ENCODE results near the gene RAMACL. TPM values are rescaled to one million over a fixed set of nuclear protein-coding genes. Genes with fewer than 3 reads are reported as not detected.

The RAMACL gene
- total and polyA plus RNA-seq, 4 donors, result 0.30 to 17.6 (median 4.3) TPM

- DNase-seq (no peak), ATAC-seq (ENCODE audit: insufficient read depth, low FRiP score) (no peak)
- 85 to 87% methylated on average over 11 of the region's 11 CpGs for WGBS, 2 donors
- peaks cover 0 to 35% (median 8%) of the 10 kb centered on the region in 5 donors for H3K4me1 ChIP-seq (ENCODE audit: control insufficient read depth in 5 of 5, insufficient read depth in 5 of 5, low read length in 5 of 5)
- no peak overlapping the region for H3K4me3 ChIP-seq
- no peaks in the 10 kb centered on the region for H3K27me3 ChIP-seq (ENCODE audit: control insufficient read depth in 3 of 3, insufficient read depth in 3 of 3, low read length in 2 of 3)
- peaks cover 0 to 18% (median 0%) of the 10 kb centered on the region in 4 donors for H3K36me3 ChIP-seq (ENCODE audit: control insufficient read depth in 4 of 4, insufficient read depth in 4 of 4, low read length in 4 of 4)
- TF ChIP-seq CTCF (IDR thresholded peaks at IDR 0.05; ENCODE audit: control extremely low read depth, extremely low read depth), result no peak
- no peak overlapping the region for H3K9ac ChIP-seq (ENCODE audit: insufficient read depth in 1 of 2, low read length in 2 of 2)
- no peaks in the 10 kb centered on the region for H3K9me3 ChIP-seq (ENCODE audit: control insufficient read depth in 4 of 4, insufficient read depth in 3 of 4, low read length in 3 of 4)
- H3K27ac ChIP-seq (ENCODE audit: low read depth in 1 of 2, low read length in 1 of 2), result no peak overlapping the region
Measured at GRCh38 chr6:166612471-166612881, 26.0 kb upstream of the RAMACL start.

- Histone ChIP-seq H3K27me3 (ENCODE audit: control insufficient read depth in 3 of 3, insufficient read depth in 3 of 3, low read length in 2 of 3) (no peaks in the 10 kb centered on the region), H3K36me3 (ENCODE audit: control insufficient read depth in 4 of 4, insufficient read depth in 4 of 4, low read length in 4 of 4) (peaks cover 0 to 14% (median 0%) of the 10 kb centered on the region in 4 donors), H3K27ac (ENCODE audit: low read depth in 1 of 2, low read length in 1 of 2) (no peak overlapping the region), H3K4me1 (ENCODE audit: control insufficient read depth in 5 of 5, insufficient read depth in 5 of 5, low read length in 5 of 5) (peaks cover 0 to 33% (median 8%) of the 10 kb centered on the region in 5 donors), H3K4me3 (no peak overlapping the region), H3K9me3 (ENCODE audit: control insufficient read depth in 4 of 4, insufficient read depth in 3 of 4, low read length in 3 of 4) (no peaks in the 10 kb centered on the region), H3K9ac (ENCODE audit: insufficient read depth in 1 of 2, low read length in 2 of 2) (no peak overlapping the region)
- ATAC-seq (ENCODE audit: insufficient read depth, low FRiP score) (no peak), DNase-seq (no peak)
- TF ChIP-seq CTCF (IDR thresholded peaks at IDR 0.05; ENCODE audit: control extremely low read depth, extremely low read depth), result no peak
- WGBS, 2 donors, result 87 to 92% methylated on average over 4 of the region's 4 CpGs
Measured at GRCh38 chr6:166611631-166612030, 25.2 kb upstream of the RAMACL start.

DNA sequence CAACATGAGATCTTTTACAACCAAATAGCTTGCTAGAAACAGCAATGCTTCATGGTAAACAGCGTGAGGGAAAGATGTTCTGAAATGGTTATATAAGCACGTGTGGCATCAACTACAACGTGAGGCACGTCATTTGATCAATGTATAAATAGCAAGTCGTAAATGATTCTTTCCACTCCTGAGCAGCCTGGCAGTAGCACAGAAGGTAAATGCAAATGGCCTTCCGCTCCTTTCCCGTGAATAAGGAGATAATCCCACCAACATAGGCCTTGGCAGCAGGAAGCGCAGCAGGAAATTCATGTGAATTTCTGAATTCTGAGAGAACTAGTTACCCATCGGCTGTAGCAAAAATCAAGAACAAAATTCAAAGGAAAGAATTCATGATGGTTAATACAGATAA is 23.6 kb upstream of the RAMACL start:
- 90 to 91% methylated on average over 9 of the region's 9 CpGs for WGBS, 2 donors
- Histone ChIP-seq H3K4me3 (no peak overlapping the region), H3K9me3 (ENCODE audit: control insufficient read depth in 4 of 4, insufficient read depth in 3 of 4, low read length in 3 of 4) (no peaks in the 10 kb centered on the region), H3K36me3 (ENCODE audit: control insufficient read depth in 4 of 4, insufficient read depth in 4 of 4, low read length in 4 of 4) (peaks cover 0 to 11% (median 0%) of the 10 kb centered on the region in 4 donors), H3K9ac (ENCODE audit: insufficient read depth in 1 of 2, low read length in 2 of 2) (no peak overlapping the region), H3K27me3 (ENCODE audit: control insufficient read depth in 3 of 3, insufficient read depth in 3 of 3, low read length in 2 of 3) (no peaks in the 10 kb centered on the region), H3K27ac (ENCODE audit: low read depth in 1 of 2, low read length in 1 of 2) (no peak overlapping the region), H3K4me1 (ENCODE audit: control insufficient read depth in 5 of 5, insufficient read depth in 5 of 5, low read length in 5 of 5) (peaks cover 0 to 22% (median 8%) of the 10 kb centered on the region in 5 donors)
- no peak for ATAC-seq (ENCODE audit: insufficient read depth, low FRiP score)
- DNase-seq, result no peak
- no peak for TF ChIP-seq CTCF (IDR thresholded peaks at IDR 0.05; ENCODE audit: control extremely low read depth, extremely low read depth)

- ATAC-seq (ENCODE audit: insufficient read depth, low FRiP score) (no peak), DNase-seq (peak; percentile 40 to 75 (median 73))
- no peak for TF ChIP-seq CTCF (IDR thresholded peaks at IDR 0.05; ENCODE audit: control extremely low read depth, extremely low read depth)
- H3K9me3 ChIP-seq (ENCODE audit: control insufficient read depth in 4 of 4, insufficient read depth in 3 of 4, low read length in 3 of 4), result no peaks in the 10 kb centered on the region
- 72 to 77% methylated on average over 4 of the region's 4 CpGs for WGBS, 2 donors
- peaks cover 0 to 16% (median 5%) of the 10 kb centered on the region in 5 donors for H3K4me1 ChIP-seq (ENCODE audit: control insufficient read depth in 5 of 5, insufficient read depth in 5 of 5, low read length in 5 of 5)
- peaks cover 0 to 11% (median 0%) of the 10 kb centered on the region in 4 donors for H3K36me3 ChIP-seq (ENCODE audit: control insufficient read depth in 4 of 4, insufficient read depth in 4 of 4, low read length in 4 of 4)
- no peak overlapping the region for H3K9ac ChIP-seq (ENCODE audit: insufficient read depth in 1 of 2, low read length in 2 of 2)
- no peak overlapping the region for H3K4me3 ChIP-seq
- no peak overlapping the region for H3K27ac ChIP-seq (ENCODE audit: low read depth in 1 of 2, low read length in 1 of 2)
- H3K27me3 ChIP-seq (ENCODE audit: control insufficient read depth in 3 of 3, insufficient read depth in 3 of 3, low read length in 2 of 3), result no peaks in the 10 kb centered on the region
Measured at GRCh38 chr6:166608774-166609173, 22.3 kb upstream of the RAMACL start.
